H1 (cell line): ENCODE measurements around the gene GRIP1. TPM values are rescaled to one million over a fixed set of nuclear protein-coding genes. Genes with fewer than 3 reads are reported as not detected.

Source experiments
- CTCF ChIA-PET: fragments of 300-600 bp; sonication (Branson Sonifier 250); formaldehyde crosslinking; loops from one replicate; lab custom pipeline; 2021; ENCODE audit not compliant: partially characterized antibody; lab: Charles Lee
- POLR2A ChIA-PET: fragments of 300-600 bp; sonication (Branson Sonifier 250); formaldehyde crosslinking; loops from one replicate; lab custom pipeline; 2021; ENCODE audit warnings: inconsistent platforms; ENCODE audit not compliant: partially characterized antibody; lab: Charles Lee
- DNase-seq, 2 experiments: peaks; one replicate each; pipeline versions ENCODE4 v3.0.0 to v3.0.0-alpha.2; 2010 to 2022; ENCODE audit warnings: low spot score in 2 of 2, low read depth in 1 of 2, mixed read lengths in 1 of 2
- FAIRE-seq: peaks from 2 replicates; lab custom pipeline; 2011; peaks lifted over from hg19 to GRCh38; lab: Jason Lieb, UNC
- H2AFZ ChIP-seq: 2 replicates; pipeline ENCODE4 v1.8.1; 2012; ENCODE audit warnings: low read length, inconsistent platforms
- H2AK5ac ChIP-seq: 2 replicates; pipeline ENCODE4 v1.6.1; 2013; ENCODE audit warnings: low read depth, low read length
- H2BK120ac ChIP-seq: replicated peaks from 2 replicates; pipeline ENCODE3; 2013; ENCODE audit warnings: low read depth, low read length, inconsistent platforms
- H2BK12ac ChIP-seq: 2 replicates; pipeline ENCODE4 v1.6.1; 2013; ENCODE audit warnings: low read depth, low read length
- H2BK15ac ChIP-seq: 2 replicates; pipeline ENCODE4 v1.6.1; 2013; ENCODE audit warnings: low read length
- H2BK20ac ChIP-seq: 2 replicates; pipeline ENCODE4 v1.6.1; 2013; ENCODE audit warnings: low read length
- H2BK5ac ChIP-seq: 2 replicates; pipeline ENCODE4 v1.6.1; 2013; ENCODE audit warnings: low read depth, low read length
- H3K14ac ChIP-seq: 2 replicates; pipeline ENCODE4 v1.6.1; 2013; ENCODE audit warnings: inconsistent platforms; ENCODE audit not compliant: insufficient read length
- H3K18ac ChIP-seq: 2 replicates; pipeline ENCODE4 v1.6.1; 2013; ENCODE audit warnings: low read length; ENCODE audit errors: extremely low read depth
- H3K23ac ChIP-seq: 2 replicates; pipeline ENCODE4 v1.6.1; 2013; ENCODE audit warnings: inconsistent platforms; ENCODE audit not compliant: insufficient read length
- H3K23me2 ChIP-seq: 2 replicates; pipeline ENCODE4 v1.6.1; 2013; ENCODE audit warnings: low read depth, low read length
- H3K27ac ChIP-seq: 2 replicates; pipeline ENCODE4 v1.6.1; 2011; ENCODE audit warnings: low read depth, low read length, inconsistent platforms
- H3K27me3 ChIP-seq, 4 experiments: replicated peaks in 1 of 4; 1 replicate in 1 of 4; 2 replicates in 3 of 4; pipeline versions ENCODE4 v1.6.1 to v1.8.1; 2011 to 2013; ENCODE audit warnings: low read length in 3 of 4, mild to moderate bottlenecking in 3 of 4, inconsistent platforms in 2 of 4, mixed read lengths in 2 of 4, moderate library complexity in 1 of 4; ENCODE audit not compliant: control insufficient read depth in 3 of 4, insufficient read depth in 3 of 4; ENCODE audit errors: extremely low read depth in 1 of 4
- H3K36me3 ChIP-seq, 4 experiments: 2 replicates each; pipeline versions ENCODE4 v1.6.1 to v1.8.1; 2011 to 2013; ENCODE audit warnings: mild to moderate bottlenecking in 4 of 4, low read length in 3 of 4, moderate library complexity in 2 of 4, control low read depth in 1 of 4, inconsistent platforms in 1 of 4; ENCODE audit not compliant: insufficient read depth in 4 of 4, control insufficient read depth in 2 of 4
- H3K4ac ChIP-seq: replicated peaks from 2 replicates; pipeline ENCODE3; 2013; ENCODE audit warnings: low read length, low read depth, mixed read lengths, inconsistent platforms; ENCODE audit not compliant: insufficient read length
- H3K4me1 ChIP-seq, 4 experiments: replicated peaks in 1 of 4; 1 replicate in 1 of 4; 2 replicates in 3 of 4; pipeline versions ENCODE4 v1.6.1 to v1.8.1; 2011 to 2013; ENCODE audit warnings: low read length in 3 of 4, inconsistent platforms in 2 of 4, mixed read lengths in 1 of 4; ENCODE audit not compliant: insufficient read depth in 4 of 4, control insufficient read depth in 3 of 4
- H3K4me2 ChIP-seq, 2 experiments: 2 replicates each; pipeline versions ENCODE4 v1.6.1 to v1.8.1; 2011 to 2013; ENCODE audit warnings: low read depth in 2 of 2, low read length in 2 of 2, control low read depth in 1 of 2, inconsistent platforms in 1 of 2, mild to moderate bottlenecking in 1 of 2; ENCODE audit not compliant: insufficient read depth in 1 of 2
- H3K4me3 ChIP-seq, 4 experiments: fragments of 200-600, 300-600 bp in 1 of 4; sonication (generic), shearing (Covaris generic), sonication (Bioruptor Twin) in 1 of 4; 2 replicates each; pipeline versions ENCODE4 v1.5.1 to v1.8.1; 2011 to 2016; ENCODE audit warnings: low read length in 4 of 4, low read depth in 3 of 4, control low read depth in 2 of 4, inconsistent platforms in 2 of 4, mild to moderate bottlenecking in 2 of 4, mixed read lengths in 1 of 4, moderate library complexity in 1 of 4; ENCODE audit not compliant: insufficient read depth in 2 of 4; ENCODE audit errors: extremely low read depth in 1 of 4
- H3K56ac ChIP-seq: replicated peaks from 2 replicates; pipeline ENCODE3; 2013; ENCODE audit warnings: low read depth, mild to moderate bottlenecking, mixed read lengths, low read length, inconsistent platforms; ENCODE audit not compliant: insufficient read length
- H3K79me1 ChIP-seq: 2 replicates; pipeline ENCODE4 v1.6.1; 2013; ENCODE audit warnings: low read depth, low read length, control low read depth
- H3K79me2 ChIP-seq, 2 experiments: 2 replicates each; pipeline versions ENCODE4 v1.6.1 to v1.8.1; 2012 to 2013; ENCODE audit warnings: low read length in 2 of 2, mild to moderate bottlenecking in 2 of 2, inconsistent platforms in 1 of 2; ENCODE audit not compliant: insufficient read depth in 2 of 2, control insufficient read depth in 1 of 2
- H3K9ac ChIP-seq, 4 experiments: replicated peaks in 1 of 4; 1 replicate in 1 of 4; 2 replicates in 3 of 4; pipeline versions ENCODE4 v1.6.1 to v1.8.1; 2011 to 2013; ENCODE audit warnings: low read depth in 3 of 4, low read length in 3 of 4, control low read depth in 2 of 4, mild to moderate bottlenecking in 2 of 4, moderate library complexity in 2 of 4, inconsistent platforms in 1 of 4; ENCODE audit errors: extremely low read depth in 1 of 4
- H3K9me3 ChIP-seq, 2 experiments: 2 replicates each; pipeline versions ENCODE4 v1.6.1 to v1.8.1; 2012 to 2013; ENCODE audit warnings: mild to moderate bottlenecking in 2 of 2, moderate library complexity in 2 of 2, control low read depth in 1 of 2, inconsistent platforms in 1 of 2, low read depth in 1 of 2, low read length in 1 of 2, mixed read lengths in 1 of 2; ENCODE audit not compliant: insufficient read depth in 2 of 2
- H4K20me1 ChIP-seq, 2 experiments: replicated peaks in 1 of 2; 2 replicates each; pipeline versions ENCODE3 to v1.8.1; 2011 to 2013; ENCODE audit warnings: inconsistent platforms in 2 of 2, low read length in 2 of 2, mild to moderate bottlenecking in 1 of 2; ENCODE audit not compliant: insufficient read depth in 2 of 2, control insufficient read depth in 1 of 2
- H4K5ac ChIP-seq: 2 replicates; pipeline ENCODE4 v1.6.1; 2013; ENCODE audit warnings: low read length, low read depth, mixed read lengths, inconsistent platforms; ENCODE audit not compliant: insufficient read length
- H4K8ac ChIP-seq: 2 replicates; pipeline ENCODE4 v1.8.0; 2013; ENCODE audit warnings: mild to moderate bottlenecking, moderate library complexity, low read length, inconsistent platforms; ENCODE audit not compliant: insufficient read depth; ENCODE audit errors: extremely low read depth
- H4K91ac ChIP-seq: replicated peaks from 2 replicates; pipeline ENCODE3; 2013; ENCODE audit warnings: low read length, mixed read lengths, inconsistent platforms; ENCODE audit not compliant: insufficient read length
- SP4 ChIP-seq: IDR thresholded peaks from 2 replicates; pipeline ENCODE4 v1.6.1; 2012; ENCODE audit warnings: low read length, inconsistent platforms
- WGBS, 2 experiments: shearing (Covaris generic) in 1 of 2; methylation state at CpG; one replicate each; pipeline versions ENCODE4 v1.1.6 to v1.1.7; 2013 to 2015; ENCODE audit warnings: low lambda C conversion rate in 2 of 2, mixed read lengths in 2 of 2, inconsistent platforms in 1 of 2, low coverage in 1 of 2, missing lambda C conversion rate in 1 of 2; ENCODE audit not compliant: insufficient replicate concordance in 2 of 2, insufficient coverage in 1 of 2, insufficient read length in 1 of 2; ENCODE audit errors: extremely low coverage in 1 of 2, missing lambda C conversion rate in 1 of 2; 5-methylcytosine and 5-hydroxymethylcytosine counted together
- polyA plus RNA-seq, 7 experiments: library from polyadenylated mRNA; depleted of rRNA in 3 of 7; stranded (reverse) in 5 of 7; unstranded in 2 of 7; fragments of >200 nt in 5 of 7; fragments of 200-250 nt in 2 of 7; gene quantifications; 1 replicate in 5 of 7; 2 replicates in 1 of 7; 4 replicates in 1 of 7; pipeline versions ENCODE4 v1.2.1 to v1.2.3, GENCODE V29; 2011 to 2013; ENCODE audit warnings: missing spikeins in 2 of 7, mixed read lengths in 2 of 7
- total RNA-seq: library from RNA; stranded (reverse); fragmentation: NEBNext Ultra II Directional; extraction: Animal tissue kit (Norgen Biotek cat#: 25700); gene quantifications from 2 replicates; pipeline ENCODE4 v1.2.1, GENCODE V29; 2021

Gene GRIP1
- total and polyA plus RNA-seq, 2 of the 8 experiments (the other 6 are each of a cell fraction or from before 2014, with no cell fraction given) = 4.5 to 27.3 TPM

DNA sequence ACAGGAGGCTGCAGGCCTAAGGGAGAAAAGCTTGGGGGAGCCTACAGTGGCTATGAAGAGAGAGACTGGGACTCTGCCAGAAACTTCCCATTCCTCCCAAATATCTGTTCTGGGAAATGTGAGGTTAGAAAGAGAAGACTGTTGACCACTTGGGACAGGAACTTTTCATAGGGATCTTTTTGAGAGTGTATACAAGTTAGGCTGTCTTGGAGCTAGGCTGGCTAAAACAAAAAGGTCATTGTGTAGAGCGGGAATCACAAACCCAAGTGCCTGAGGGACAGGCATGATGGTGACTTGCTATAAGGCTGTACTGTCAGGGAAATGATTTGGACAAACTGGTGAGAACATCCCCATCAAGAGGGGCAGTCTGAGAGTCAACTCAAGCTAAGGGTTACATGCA lies 175.1 kb downstream of the GRIP1 start:
- Histone ChIP-seq H3K9ac (no peak overlapping the region), H2BK15ac (no peak overlapping the region), H4K91ac (no peak overlapping the region), H2AK5ac (no peak overlapping the region), H3K56ac (no peak overlapping the region), H2AFZ (no peak overlapping the region), H3K23ac (no peak overlapping the region), H3K23me2 (no peaks in the 10 kb centered on the region), H3K79me2 (no peaks in the 10 kb centered on the region), H4K20me1 (no peaks in the 10 kb centered on the region), H3K79me1 (no peaks in the 10 kb centered on the region), H3K4me3 (no peak overlapping the region), H4K5ac (no peak overlapping the region), H3K9me3 (peaks cover 0 to 5% of the 10 kb centered on the region in 2 experiments; a peak in 1 of 4 replicates), H3K4ac (no peak overlapping the region), H3K4me1 (peaks cover 0 to 6% (median 0%) of the 10 kb centered on the region in 4 experiments; a peak in 2 of 7 replicates), H4K8ac (no peak overlapping the region), H2BK120ac (no peak overlapping the region), H3K14ac (no peak overlapping the region), H3K4me2 (no peak overlapping the region), H3K18ac (no peak overlapping the region), H2BK12ac (no peak overlapping the region; the same call in 1 of the 2 replicates), H2BK5ac (no peak overlapping the region), H3K36me3 (no peaks in the 10 kb centered on the region), H3K27ac (no peak overlapping the region), H3K27me3 (no peaks in the 10 kb centered on the region), H2BK20ac (no peak overlapping the region)
- 61% methylated on average over 1 of the region's 1 CpG; no CpG with 5 or more reads in 1 of the 2 experiments for WGBS, 2 experiments
- POLR2A ChIA-PET = no interaction called here
- DNase-seq (no peak), FAIRE-seq (no peak)
- CTCF ChIA-PET = no interaction called here
- TF ChIP-seq SP4 = no peak
